Measurements from ENCODE around the gene ROR1. TPM values are rescaled to one million over a fixed set of nuclear protein-coding genes. Genes with fewer than 3 reads are reported as not detected.

ROR1 gene
- polyA plus RNA-seq, 1 of the 3 experiments (the other 2 are of a cell fraction): 4.0 TPM

DNA sequence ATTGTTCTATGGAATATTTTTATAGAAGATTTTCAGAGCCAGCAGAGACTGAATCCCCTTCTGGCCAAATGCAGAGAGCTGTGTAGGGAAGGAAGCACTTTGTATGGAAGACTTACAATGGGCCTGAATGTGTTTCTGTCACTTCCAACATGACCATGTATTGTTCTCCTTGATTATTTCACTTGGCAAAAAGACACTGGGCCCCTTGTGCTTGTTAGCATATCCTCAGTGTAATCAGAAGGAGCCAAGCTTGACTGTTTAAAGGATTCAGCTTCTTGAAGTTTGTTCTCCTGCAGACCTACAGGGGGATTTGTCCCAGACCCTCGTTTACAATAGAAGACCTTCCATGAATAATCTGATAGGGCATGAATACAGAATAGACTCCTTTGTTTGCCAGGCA lies 381.5 kb downstream of the ROR1 start:
- H3K4me3 ChIP-seq (ENCODE audit: low read depth in 2 of 2, low read length in 1 of 2): no peak overlapping the region
- H3F3A ChIP-seq (replicated peaks; ENCODE audit: insufficient read depth): no peaks in the 10 kb centered on the region
- peaks cover 0 to 2% of the 10 kb centered on the region in 2 experiments; a peak in 1 of 4 replicates for H3K4me1 ChIP-seq (ENCODE audit: control insufficient read depth in 1 of 2, insufficient read depth in 2 of 2, low read depth in 1 of 2, low read length in 1 of 2)
- no peak overlapping the region for H3K9ac ChIP-seq
- H3K27ac ChIP-seq (ENCODE audit: low read depth in 2 of 2, low read length in 1 of 2): no peak overlapping the region
- H3K4me2 ChIP-seq: no peak overlapping the region
- H3K9me2 ChIP-seq: no peaks in the 10 kb centered on the region
- H3K27me3 ChIP-seq (ENCODE audit: insufficient read depth): no peaks in the 10 kb centered on the region
- DNase-seq: no peak
- no peak overlapping the region for H2AFZ ChIP-seq (ENCODE audit: low read depth)
- no peaks in the 10 kb centered on the region for H3K79me2 ChIP-seq (ENCODE audit: insufficient read depth)
- no peaks in the 10 kb centered on the region for H4K20me1 ChIP-seq (ENCODE audit: insufficient read depth)
- no peaks in the 10 kb centered on the region for H3K9me3 ChIP-seq
- CTCF ChIA-PET: interaction anchor here (0.6 to 1.3 kb wide), 2 partner anchors 18 to 738 kb away, joined by 4 read pairs; no protein-coding TSS in a partner anchor
- H3K36me3 ChIP-seq (replicated peaks in 1 of 2; ENCODE audit: control insufficient read depth in 1 of 2, insufficient read depth in 2 of 2, low read length in 1 of 2): peaks cover 7 to 25% of the 10 kb centered on the region in 2 experiments
- POLR2A ChIA-PET: no interaction called here
- TF ChIP-seq, protein P1, sequence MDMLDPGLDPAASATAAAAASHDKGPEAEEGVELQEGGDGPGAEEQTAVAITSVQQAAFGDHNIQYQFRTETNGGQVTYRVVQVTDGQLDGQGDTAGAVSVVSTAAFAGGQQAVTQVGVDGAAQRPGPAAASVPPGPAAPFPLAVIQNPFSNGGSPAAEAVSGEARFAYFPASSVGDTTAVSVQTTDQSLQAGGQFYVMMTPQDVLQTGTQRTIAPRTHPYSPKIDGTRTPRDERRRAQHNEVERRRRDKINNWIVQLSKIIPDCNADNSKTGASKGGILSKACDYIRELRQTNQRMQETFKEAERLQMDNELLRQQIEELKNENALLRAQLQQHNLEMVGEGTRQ (IDR thresholded peaks at IDR 0.05; ENCODE audit: borderline replicate concordance, low read depth, low read length): no peak
- TF ChIP-seq POLR2AphosphoS5 (IDR thresholded peaks at IDR 0.05; ENCODE audit: low read depth, low read length) (no peak), JUND (IDR thresholded peaks at IDR 0.05) (no peak), CHD2 (IDR thresholded peaks at IDR 0.05; ENCODE audit: low read length, partially characterized antibody) (no peak), TAF1 (IDR thresholded peaks at IDR 0.05; ENCODE audit: borderline replicate concordance, low read depth, low read length) (no peak), TEAD4 (IDR thresholded peaks at IDR 0.05; ENCODE audit: borderline replicate concordance, insufficient read depth) (no peak), TCF12 (IDR thresholded peaks at IDR 0.05) (no peak), NRF1 (IDR thresholded peaks at IDR 0.05; ENCODE audit: low read depth, low read length) (no peak), MXI1 (IDR thresholded peaks at IDR 0.05; ENCODE audit: low read depth, low read length) (no peak), EP300 (IDR thresholded peaks at IDR 0.05; ENCODE audit: borderline replicate concordance in 1 of 2, low read depth in 1 of 2, low read length in 1 of 2) (no peak), FOSL2 (IDR thresholded peaks at IDR 0.05; ENCODE audit: borderline replicate concordance, low read depth) (no peak), MEF2A (IDR thresholded peaks at IDR 0.05; ENCODE audit: borderline replicate concordance, low read depth) (no peak), EZH2phosphoT487 (IDR thresholded peaks at IDR 0.05; ENCODE audit: borderline replicate concordance, low read depth) (no peak), SIN3A (IDR thresholded peaks at IDR 0.05; ENCODE audit: borderline replicate concordance, low read depth, low read length) (no peak)
- TF ChIP-seq, protein P2, sequence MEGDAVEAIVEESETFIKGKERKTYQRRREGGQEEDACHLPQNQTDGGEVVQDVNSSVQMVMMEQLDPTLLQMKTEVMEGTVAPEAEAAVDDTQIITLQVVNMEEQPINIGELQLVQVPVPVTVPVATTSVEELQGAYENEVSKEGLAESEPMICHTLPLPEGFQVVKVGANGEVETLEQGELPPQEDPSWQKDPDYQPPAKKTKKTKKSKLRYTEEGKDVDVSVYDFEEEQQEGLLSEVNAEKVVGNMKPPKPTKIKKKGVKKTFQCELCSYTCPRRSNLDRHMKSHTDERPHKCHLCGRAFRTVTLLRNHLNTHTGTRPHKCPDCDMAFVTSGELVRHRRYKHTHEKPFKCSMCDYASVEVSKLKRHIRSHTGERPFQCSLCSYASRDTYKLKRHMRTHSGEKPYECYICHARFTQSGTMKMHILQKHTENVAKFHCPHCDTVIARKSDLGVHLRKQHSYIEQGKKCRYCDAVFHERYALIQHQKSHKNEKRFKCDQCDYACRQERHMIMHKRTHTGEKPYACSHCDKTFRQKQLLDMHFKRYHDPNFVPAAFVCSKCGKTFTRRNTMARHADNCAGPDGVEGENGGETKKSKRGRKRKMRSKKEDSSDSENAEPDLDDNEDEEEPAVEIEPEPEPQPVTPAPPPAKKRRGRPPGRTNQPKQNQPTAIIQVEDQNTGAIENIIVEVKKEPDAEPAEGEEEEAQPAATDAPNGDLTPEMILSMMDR (IDR thresholded peaks at IDR 0.05): no peak
- 59% methylated on average over 1 of the region's 1 CpG for WGBS (ENCODE audit: low lambda C conversion rate)
